ENCODE results near the gene LGMN. TPM values are rescaled to one million over a fixed set of nuclear protein-coding genes. Genes with fewer than 3 reads are reported as not detected.
A peak's percentile ranks its signal among the peaks of the same experiment; 100 is the strongest.

Gene LGMN
- polyA plus RNA-seq, 1 experiment: 112 TPM

DNA sequence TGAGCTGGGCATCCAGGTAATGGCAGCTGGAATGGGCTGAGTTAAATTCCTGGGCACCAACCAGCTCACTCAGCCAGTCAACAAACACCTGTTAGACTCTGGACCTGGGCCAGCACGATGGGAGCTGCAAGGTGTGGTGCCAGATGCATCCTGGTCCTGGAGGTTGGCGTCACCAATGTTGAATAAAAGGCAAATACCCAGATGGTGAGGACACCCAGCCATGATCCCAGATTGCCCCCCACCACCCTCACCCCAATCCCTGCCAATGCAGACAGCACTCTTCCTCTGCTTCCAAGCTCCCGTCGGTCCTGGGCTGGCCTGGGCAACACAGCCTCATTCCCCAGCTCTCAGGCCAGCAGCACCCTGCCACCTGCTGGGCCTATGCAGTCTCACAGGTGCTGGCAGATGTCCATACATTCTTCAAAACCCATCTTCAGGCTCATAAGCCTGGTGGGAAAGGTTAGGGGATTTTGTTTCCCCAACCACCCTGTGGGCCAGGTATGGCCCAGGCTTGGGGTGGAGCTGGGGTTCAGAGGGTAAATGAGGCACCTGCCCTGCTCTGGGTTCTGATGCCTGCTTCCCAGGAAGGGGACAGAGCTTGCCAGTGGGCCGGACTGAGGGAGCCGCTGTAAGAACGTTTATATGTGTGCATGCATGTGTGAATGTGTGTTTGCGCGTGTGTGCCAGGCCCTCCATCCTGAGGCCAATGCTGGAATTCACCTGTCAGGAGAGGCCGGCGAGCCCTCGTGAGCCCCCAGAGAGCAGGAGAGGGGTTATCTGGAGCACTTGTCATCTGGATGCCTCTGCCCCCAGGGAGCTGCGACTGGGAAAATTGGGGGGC, 58.0 kb downstream of the LGMN start:
- POLR2A ChIA-PET: no interaction called here

GRCh38 chr14:92688434-92689375, 59.7 kb downstream of the LGMN start:
- no peaks in the 10 kb centered on the region for H3K27me3 ChIP-seq (ENCODE audit: control insufficient read depth, insufficient read depth, low read length)
- peaks cover 7% of the 10 kb centered on the region for H3K36me3 ChIP-seq (ENCODE audit: control insufficient read depth, insufficient read depth, low read length)
- no peak overlapping the region for H3K4me3 ChIP-seq (ENCODE audit: low read depth, low read length)
- CTCF ChIA-PET: interaction anchor here (0.6 to 3.9 kb wide), 8 partner anchors 16 to 451 kb away, joined by 3 to 31 read pairs (median 4); no protein-coding TSS in a partner anchor
- TF ChIP-seq, protein P1, sequence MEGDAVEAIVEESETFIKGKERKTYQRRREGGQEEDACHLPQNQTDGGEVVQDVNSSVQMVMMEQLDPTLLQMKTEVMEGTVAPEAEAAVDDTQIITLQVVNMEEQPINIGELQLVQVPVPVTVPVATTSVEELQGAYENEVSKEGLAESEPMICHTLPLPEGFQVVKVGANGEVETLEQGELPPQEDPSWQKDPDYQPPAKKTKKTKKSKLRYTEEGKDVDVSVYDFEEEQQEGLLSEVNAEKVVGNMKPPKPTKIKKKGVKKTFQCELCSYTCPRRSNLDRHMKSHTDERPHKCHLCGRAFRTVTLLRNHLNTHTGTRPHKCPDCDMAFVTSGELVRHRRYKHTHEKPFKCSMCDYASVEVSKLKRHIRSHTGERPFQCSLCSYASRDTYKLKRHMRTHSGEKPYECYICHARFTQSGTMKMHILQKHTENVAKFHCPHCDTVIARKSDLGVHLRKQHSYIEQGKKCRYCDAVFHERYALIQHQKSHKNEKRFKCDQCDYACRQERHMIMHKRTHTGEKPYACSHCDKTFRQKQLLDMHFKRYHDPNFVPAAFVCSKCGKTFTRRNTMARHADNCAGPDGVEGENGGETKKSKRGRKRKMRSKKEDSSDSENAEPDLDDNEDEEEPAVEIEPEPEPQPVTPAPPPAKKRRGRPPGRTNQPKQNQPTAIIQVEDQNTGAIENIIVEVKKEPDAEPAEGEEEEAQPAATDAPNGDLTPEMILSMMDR (IDR thresholded peaks at IDR 0.05; ENCODE audit: insufficient read depth, low read depth, low read length): no peak
- POLR2A ChIA-PET: no interaction called here
- DNase-seq (ENCODE audit: low read depth): no peak

More for the DNA sequence above, 58.0 kb downstream of the LGMN start:
- CTCF ChIA-PET: interaction anchor here (0.8 to 3.9 kb wide), 10 partner anchors 9 to 555 kb away, joined by 3 to 31 read pairs (median 4); partner anchors contain the start of gene GOLGA5
- Histone ChIP-seq H3K36me3 (ENCODE audit: control insufficient read depth, insufficient read depth, low read length) (peaks cover 5% of the 10 kb centered on the region), H3K27me3 (ENCODE audit: control insufficient read depth, insufficient read depth, low read length) (no peaks in the 10 kb centered on the region; the same call in 1 of the 2 replicates), H3K4me3 (ENCODE audit: low read depth, low read length) (no peak overlapping the region)
- TF ChIP-seq, protein P1 (IDR thresholded peaks at IDR 0.05; ENCODE audit: insufficient read depth, low read depth, low read length): peak; percentile 64
- no peak for DNase-seq (ENCODE audit: low read depth)

DNA sequence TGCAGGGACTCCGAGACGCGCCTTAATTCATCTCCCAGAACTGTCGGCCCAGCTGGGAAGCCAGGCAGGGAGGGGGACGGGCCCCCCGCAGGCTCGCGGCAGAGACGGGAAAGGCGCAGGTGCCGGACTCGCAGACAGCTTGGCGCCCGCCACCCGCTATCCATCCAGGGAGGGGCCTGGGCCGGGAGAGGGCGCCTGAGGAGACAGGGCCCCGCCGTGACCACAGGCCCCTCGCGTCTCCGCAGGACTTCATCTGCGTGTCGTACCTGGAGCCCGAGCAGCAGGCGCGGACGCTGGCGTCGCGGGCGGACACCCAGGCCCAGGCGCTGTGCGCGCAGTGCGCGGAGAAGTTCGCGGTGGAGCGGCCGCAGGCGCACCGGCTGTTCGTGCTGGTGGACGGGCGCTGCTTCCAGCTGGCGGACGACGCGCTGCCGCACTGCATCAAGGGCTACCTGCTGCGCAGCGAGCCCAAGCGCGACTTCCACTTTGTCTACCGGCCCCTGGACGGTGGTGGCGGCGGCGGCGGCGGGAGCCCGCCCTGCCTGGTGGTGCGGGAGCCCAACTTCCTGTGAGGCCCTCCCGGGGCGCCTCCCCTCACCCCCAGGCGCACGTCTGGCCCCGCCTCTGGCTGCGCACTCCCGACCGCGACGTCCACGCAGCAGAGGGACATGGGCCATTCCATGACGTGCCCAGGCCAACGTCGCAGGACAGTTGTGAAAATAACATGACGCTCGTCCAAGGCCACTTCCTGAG, 60.6 kb downstream of the LGMN start:
- TF ChIP-seq, protein P1 (IDR thresholded peaks at IDR 0.05; ENCODE audit: insufficient read depth, low read depth, low read length): no peak
- peaks cover 7% of the 10 kb centered on the region for H3K36me3 ChIP-seq (ENCODE audit: control insufficient read depth, insufficient read depth, low read length)
- ChIA-PET POLR2A (no interaction called here), CTCF (interaction anchor here (1.3 to 3.9 kb wide), 14 partner anchors 18 to 553 kb away, joined by 3 to 67 read pairs (median 7); partner anchors contain the start of gene LGMN)
- no peak overlapping the region for H3K4me3 ChIP-seq (ENCODE audit: low read depth, low read length)
- DNase-seq (ENCODE audit: low read depth): no peak
- H3K27me3 ChIP-seq (ENCODE audit: control insufficient read depth, insufficient read depth, low read length): no peaks in the 10 kb centered on the region

DNA sequence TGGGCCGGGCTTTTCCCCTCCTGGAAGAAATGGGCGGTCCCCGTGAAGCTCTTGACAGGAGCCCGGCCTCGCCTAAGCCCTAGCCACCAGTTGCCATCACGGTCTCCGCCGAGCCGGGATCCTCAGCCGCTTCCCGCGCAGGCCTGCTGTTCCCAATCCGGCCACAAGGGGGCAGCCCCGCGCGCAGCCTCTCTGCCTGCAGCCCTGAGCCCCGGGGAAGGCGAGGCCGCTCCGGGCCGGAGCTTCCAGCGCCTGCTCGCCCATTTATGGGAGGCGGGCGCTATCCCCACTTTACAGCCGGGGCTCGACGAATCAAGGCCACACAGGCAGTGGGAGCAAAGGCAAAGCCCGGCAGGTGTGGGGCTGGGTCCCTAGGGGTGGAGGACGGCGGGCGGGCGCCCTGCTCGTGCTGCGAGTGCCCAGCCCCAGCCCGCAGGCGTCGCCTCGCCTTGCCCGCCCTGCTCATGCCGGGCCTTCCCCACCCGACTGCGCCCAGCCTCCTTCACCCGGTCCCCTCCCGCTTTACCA, 61.5 kb downstream of the LGMN start:
- CTCF ChIA-PET: interaction anchor here (0.6 to 3.1 kb wide), 50 partner anchors 9 to 568 kb away, joined by 3 to 67 read pairs (median 5); partner anchors contain the start of genes GOLGA5 and LGMN

More for the DNA sequence above, 61.5 kb downstream of the LGMN start:
- TF ChIP-seq, protein P1 (IDR thresholded peaks at IDR 0.05; ENCODE audit: insufficient read depth, low read depth, low read length): peak; percentile 98
- H3K27me3 ChIP-seq (ENCODE audit: control insufficient read depth, insufficient read depth, low read length): no peaks in the 10 kb centered on the region
- no peak overlapping the region for H3K4me3 ChIP-seq (ENCODE audit: low read depth, low read length)
- DNase-seq (ENCODE audit: low read depth): no peak
- H3K36me3 ChIP-seq (ENCODE audit: control insufficient read depth, insufficient read depth, low read length): peaks cover 7% of the 10 kb centered on the region
- POLR2A ChIA-PET: no interaction called here
